K562 (cell line): Measurements from ENCODE around the gene CDH16. TPM values are rescaled to one million over a fixed set of nuclear protein-coding genes. Genes with fewer than 3 reads are reported as not detected.

Source experiments
- ATAC-seq: fragments of 200-7000 bp; cut with Tn5 transposase; 3 replicates; pipeline ENCODE4 v1.9.1; 2020; ENCODE audit warnings: moderate library complexity
- BruUV-seq: library from RNA; stranded (reverse); fragments of 400-500 nt; replicated peaks from 2 replicates; lab custom pipeline; 2021; lab: Mats Ljungman, UMichigan
- CTCF ChIA-PET: fragments of 300-600 bp; formaldehyde crosslinking; extraction: SDS; loops from one replicate; lab custom pipeline; 2021; ENCODE audit warnings: low intra/inter-chr PET ratio; lab: Yijun Ruan, JAX
- POLR2A ChIA-PET: fragments of 300-600, 350-650 bp; sonication (Branson Sonifier 250); formaldehyde crosslinking; extraction: SDS; loops from one replicate; lab custom pipeline; 2021; ENCODE audit warnings: antibody characterized with exemption, inconsistent platforms; lab: Yijun Ruan, JAX
- DNase-seq, 4 experiments: peaks; one replicate each; pipeline versions ENCODE4 v3.0.0 to v3.0.0-alpha.2; 2011 to 2018; ENCODE audit warnings: low spot score in 3 of 4, mixed read lengths in 3 of 4; ENCODE audit errors: extremely low read depth in 1 of 4
- FAIRE-seq: peaks from 2 replicates; lab custom pipeline; 2011; peaks lifted over from hg19 to GRCh38; lab: Jason Lieb, UNC
- H2AFZ ChIP-seq: 2 replicates; pipeline ENCODE4 v1.6.0; 2011; ENCODE audit warnings: low read depth, low read length, control low read depth, inconsistent platforms
- H3K27ac ChIP-seq: fragments of 200-600 bp; 3 replicates; pipeline ENCODE4 v1.8.0; 2011; ENCODE audit warnings: low read depth, mild to moderate bottlenecking, control low read depth, inconsistent platforms, low read length, moderate library complexity, mixed read lengths; ENCODE audit errors: extremely low read depth
- H3K27me3 ChIP-seq, 2 experiments: fragments of 300-600 bp in 1 of 2; 2 replicates in 1 of 2; 3 replicates in 1 of 2; pipeline versions ENCODE4 v1.6.0 to v1.8.0; 2011; ENCODE audit warnings: inconsistent platforms in 2 of 2, low read length in 2 of 2, mild to moderate bottlenecking in 1 of 2, mixed read lengths in 1 of 2, moderate library complexity in 1 of 2; ENCODE audit not compliant: control insufficient read depth in 2 of 2, insufficient read depth in 2 of 2
- H3K36me3 ChIP-seq: fragments of 300-600 bp; 3 replicates; pipeline ENCODE4 v1.8.0; 2011; ENCODE audit warnings: mild to moderate bottlenecking, low read length, inconsistent platforms; ENCODE audit not compliant: control insufficient read depth, insufficient read depth
- H3K4me1 ChIP-seq, 2 experiments: fragments of 200-600 bp in 1 of 2; replicated peaks in 1 of 2; 2 replicates in 1 of 2; 3 replicates in 1 of 2; pipeline versions ENCODE4 v1.5.1 to v1.8.0; 2011; ENCODE audit warnings: inconsistent platforms in 2 of 2, low read length in 2 of 2, mild to moderate bottlenecking in 1 of 2, mixed read lengths in 1 of 2, moderate library complexity in 1 of 2; ENCODE audit not compliant: control insufficient read depth in 2 of 2, insufficient read depth in 2 of 2
- H3K4me2 ChIP-seq: 2 replicates; pipeline ENCODE4 v1.6.1; 2011; ENCODE audit warnings: low read length, control low read depth, inconsistent platforms, mixed read lengths; ENCODE audit not compliant: insufficient read depth
- H3K4me3 ChIP-seq: fragments of 200-600 bp; sonication (generic), shearing (Covaris generic); 2 replicates; pipeline ENCODE4 v1.5.1; 2016; ENCODE audit warnings: control low read depth, inconsistent platforms
- H3K79me2 ChIP-seq: fragments of 200-600 bp; 3 replicates; pipeline ENCODE4 v1.8.0; 2011; ENCODE audit warnings: low read length, inconsistent platforms; ENCODE audit not compliant: control insufficient read depth, insufficient read depth
- H3K9ac ChIP-seq, 2 experiments: 2 replicates each; pipeline versions ENCODE4 v1.6.0 to v1.6.1; 2011; ENCODE audit warnings: low read depth in 2 of 2, low read length in 2 of 2, control low read depth in 1 of 2, inconsistent platforms in 1 of 2, mild to moderate bottlenecking in 1 of 2, mixed read lengths in 1 of 2; ENCODE audit not compliant: insufficient read depth in 1 of 2
- H3K9me1 ChIP-seq: one replicate; pipeline ENCODE4 v1.6.0; 2011; ENCODE audit warnings: inconsistent platforms, mild to moderate bottlenecking, low read length, moderate library complexity; ENCODE audit not compliant: control insufficient read depth, insufficient read depth
- H3K9me3 ChIP-seq: replicated peaks from 2 replicates; pipeline ENCODE4 v1.5.1; 2011; ENCODE audit warnings: low read depth, low read length, inconsistent platforms; ENCODE audit not compliant: control insufficient read depth, insufficient read depth
- H4K20me1 ChIP-seq: replicated peaks from 2 replicates; pipeline ENCODE4 v1.6.1; 2011; ENCODE audit warnings: low read length, inconsistent platforms, mixed read lengths; ENCODE audit not compliant: control insufficient read depth, insufficient read depth
- ATF4 ChIP-seq: fragments of 450-650 bp; formaldehyde crosslinking; IDR thresholded peaks from 2 replicates; pipeline ENCODE4 v1.4.0; 2022; ENCODE audit warnings: mild to moderate bottlenecking, moderate library complexity
- BRCA1 ChIP-seq, 2 experiments: fragments of 450-650 bp in 1 of 2; sonication (generic) in 1 of 2; formaldehyde crosslinking in 1 of 2; IDR thresholded peaks; 2 replicates each; pipeline versions ENCODE4 v1.5.0 to v1.6.1; 2017 to 2020; ENCODE audit warnings: mild to moderate bottlenecking in 1 of 2, missing genetic modification reagents in 1 of 2
- HCFC1 ChIP-seq: IDR thresholded peaks from 2 replicates; pipeline ENCODE4 v1.6.1; 2012; ENCODE audit warnings: low read depth, low read length, improper control_type of control experiment
- IRF1 ChIP-seq: sonication (generic); formaldehyde crosslinking; IDR thresholded peaks from 2 replicates; pipeline ENCODE4 v1.8.0; 2022; ENCODE audit warnings: missing genetic modification reagents, mild to moderate bottlenecking, borderline replicate concordance
- RBFOX2 ChIP-seq: fragments of 200-400 bp; formaldehyde crosslinking; IDR thresholded peaks from 2 replicates; pipeline ENCODE4 v1.6.1; 2017; ENCODE audit warnings: low read depth, mild to moderate bottlenecking, low read length, moderate library complexity
- SMAD2 ChIP-seq: fragments of 150-350 bp; IDR thresholded peaks from 2 replicates; pipeline ENCODE4 v1.6.1; 2014; ENCODE audit warnings: low read depth, mild to moderate bottlenecking, low read length
- SRSF7 ChIP-seq: fragments of 200-400 bp; formaldehyde crosslinking; optimal IDR thresholded peaks from 2 replicates; pipeline ENCODE3; 2017; ENCODE audit warnings: mild to moderate bottlenecking, low read depth, low read length
- ZBTB9 ChIP-seq: fragments of 450-650 bp; formaldehyde crosslinking; IDR thresholded peaks from 2 replicates; pipeline ENCODE4 v1.4.0; 2020; ENCODE audit warnings: mild to moderate bottlenecking, moderate library complexity
- WGBS: fragments of 100-300 bp; shearing (Covaris generic); methylation state at CpG from one replicate; pipeline ENCODE4 v1.1.6; 2016; ENCODE audit warnings: low coverage, mixed read lengths; ENCODE audit not compliant: insufficient coverage; ENCODE audit errors: missing lambda C conversion rate; 5-methylcytosine and 5-hydroxymethylcytosine counted together
- in situ Hi-C: fragments of 300-500 bp; cut with MboI; formaldehyde crosslinking; loops from 4 replicates; pipeline ENCODE4 v1.15.0; 2018; ENCODE audit warnings: inconsistent platforms, mixed read lengths
- intact Hi-C: fragments of 100-400 bp; cut with micrococcal nuclease; formaldehyde crosslinking; loops from 2 replicates; pipeline ENCODE4 v1.14.2; 2022
- polyA plus RNA-seq, 8 experiments: library from polyadenylated mRNA; depleted of rRNA in 4 of 8; stranded (reverse) in 5 of 8; unstranded in 3 of 8; fragments of >200 nt; fragmentation: Nextera tagmentation in 2 of 8; fragmentation: Illumina TruSeq in 1 of 8; extraction: Ambion mirVana in 2 of 8; extraction: Trizol in 1 of 8; gene quantifications; 2 replicates each; pipeline versions ENCODE4 v1.2.1 to v1.2.3, GENCODE V29; 2011 to 2014; ENCODE audit warnings: inconsistent platforms in 1 of 8, missing spikeins in 1 of 8
- total RNA-seq, 7 experiments: library from RNA; depleted of rRNA in 6 of 7; stranded (reverse); fragments of >200 nt in 6 of 7; fragmentation: Illumina TruSeq in 2 of 7; extraction: Trizol in 2 of 7; gene quantifications; 2 replicates each; pipeline versions ENCODE4 v1.2.1 to v1.2.3, GENCODE V29; 2011 to 2021; ENCODE audit warnings: low replicate concordance in 1 of 7

Gene CDH16
- total and polyA plus RNA-seq, 9 of the 15 experiments (the other 6 are each of a cell fraction or from before 2014, with no cell fraction given) = not detected

GRCh38 chr16:66943426-66944053, 24.9 kb upstream of the CDH16 start:
- Histone ChIP-seq H3K4me2 (no peak overlapping the region), H4K20me1 (no peaks in the 10 kb centered on the region), H3K27ac (no peak overlapping the region), H3K9me3 (no peaks in the 10 kb centered on the region), H3K36me3 (peaks cover 54% of the 10 kb centered on the region; the same call in 2 of the 3 replicates), H3K9me1 (no peaks in the 10 kb centered on the region), H3K4me1 (peaks cover 0 to 12% of the 10 kb centered on the region in 2 experiments; a peak in 1 of 5 replicates), H2AFZ (no peak overlapping the region), H3K9ac (peak overlapping the region in 1 of 2 experiments; percentile 65; a peak in 1 of 4 replicates), H3K4me3 (no peak overlapping the region), H3K79me2 (no peaks in the 10 kb centered on the region), H3K27me3 (no peaks in the 10 kb centered on the region)
- ATAC-seq (no peak), FAIRE-seq (no peak), DNase-seq (no peak)
- ChIA-PET POLR2A (interaction anchor here (0.6 to 1.1 kb wide), 7 partner anchors 9 to 260 kb away, joined by 3 read pairs; no protein-coding TSS in a partner anchor), CTCF (interaction anchor here (1.0 kb wide), 1 partner anchor 166 kb away, joined by 3 read pairs; the partner anchor contains the start of gene PHAF1)
- no TSS peak for BruUV-seq
- intact Hi-C loops (no loop called here), in situ Hi-C loops (no loop called here)
- 89% methylated on average over 15 of the region's 15 CpGs for WGBS
- TF ChIP-seq ZBTB9 (CRISPR knock-in tag) = no peak
- no peak for TF ChIP-seq IRF1
- TF ChIP-seq BRCA1 (IDR thresholded peaks at IDR 0.05) = no peak
- no peak for TF ChIP-seq BRCA1 (CRISPR knock-in tag; IDR thresholded peaks at IDR 0.05)
- TF ChIP-seq SRSF7 = no peak
- TF ChIP-seq RBFOX2 = peak; percentile 48
- TF ChIP-seq ATF4 (CRISPR knock-in tag) = no peak
- no peak for TF ChIP-seq HCFC1
- no peak for TF ChIP-seq SMAD2
